Activated T-cell treated with anti-CD3 and anti-CD28 coated beads for 4 hours (primary cell): Measurements from ENCODE around the gene GLOD4.
"Not testable (repeated sequence)": the region's sequence is repeated elsewhere in the genome, so short reads cannot be mapped to it uniquely, and the experiment has no call there.

ENCODE experiments used
- DNase-seq: peaks from one replicate; pipeline ENCODE4 v3.0.0-alpha.2; 2020

The GLOD4 gene

GRCh38 chr17:781805-782731, at the start of gene GLOD4, which contains the start of gene MRM3:
Gene GLOD4, minus strand, starts transcription at chr17:782280. Its CDS starts 25 bp downstream, at chr17:782255.
Gene MRM3, plus strand, starts transcription at chr17:782353. Its CDS starts 26 bp downstream, at chr17:782379.
- peak; percentile 97 for DNase-seq

GRCh38 chr17:830950-831349, 48.9 kb upstream of the GLOD4 start:
- no peak for DNase-seq

GRCh38 chr17:830381-830780, 48.3 kb upstream of the GLOD4 start:
- no peak for DNase-seq

GRCh38 chr17:829614-830013, 47.5 kb upstream of the GLOD4 start:
- DNase-seq, result not testable (repeated sequence)

GRCh38 chr17:828761-829160, 46.7 kb upstream of the GLOD4 start:
- no peak for DNase-seq

GRCh38 chr17:826778-827177, 44.7 kb upstream of the GLOD4 start:
- DNase-seq, result no peak

GRCh38 chr17:825216-825615, 43.1 kb upstream of the GLOD4 start:
- DNase-seq, result no peak

- no peak for DNase-seq
These were observed 42.3 kb upstream of the GLOD4 start for GRCh38 chr17:824378-824777.

- no peak for DNase-seq
These were observed 41.4 kb upstream of the GLOD4 start for GRCh38 chr17:823501-823902.

GRCh38 chr17:819251-819650, 37.2 kb upstream of the GLOD4 start:
- DNase-seq, result no peak

- DNase-seq, result no peak
These were observed 32.3 kb upstream of the GLOD4 start for GRCh38 chr17:814371-814770.

- no peak for DNase-seq
These were observed 30.6 kb upstream of the GLOD4 start for GRCh38 chr17:812638-813204.

- no peak for DNase-seq
These were observed 29.1 kb upstream of the GLOD4 start for GRCh38 chr17:811051-811784.

GRCh38 chr17:807523-808294, 25.6 kb upstream of the GLOD4 start:
- no peak for DNase-seq

GRCh38 chr17:806781-807522, 24.9 kb upstream of the GLOD4 start:
- no peak for DNase-seq

- DNase-seq, result no peak
These were observed 24.3 kb upstream of the GLOD4 start for GRCh38 chr17:806346-806745.

GRCh38 chr17:805886-806285, 23.8 kb upstream of the GLOD4 start:
- not testable (repeated sequence) for DNase-seq

GRCh38 chr17:804541-805435, 22.7 kb upstream of the GLOD4 start:
- DNase-seq, result no peak

GRCh38 chr17:802901-803881, 21.1 kb upstream of the GLOD4 start:
- DNase-seq, result no peak

GRCh38 chr17:802481-802880, 20.4 kb upstream of the GLOD4 start:
- no peak for DNase-seq
